ENCODE results near the gene CCNK.
A peak's percentile ranks its signal among the peaks of the same experiment; 100 is the strongest.

CCNK gene

DNA sequence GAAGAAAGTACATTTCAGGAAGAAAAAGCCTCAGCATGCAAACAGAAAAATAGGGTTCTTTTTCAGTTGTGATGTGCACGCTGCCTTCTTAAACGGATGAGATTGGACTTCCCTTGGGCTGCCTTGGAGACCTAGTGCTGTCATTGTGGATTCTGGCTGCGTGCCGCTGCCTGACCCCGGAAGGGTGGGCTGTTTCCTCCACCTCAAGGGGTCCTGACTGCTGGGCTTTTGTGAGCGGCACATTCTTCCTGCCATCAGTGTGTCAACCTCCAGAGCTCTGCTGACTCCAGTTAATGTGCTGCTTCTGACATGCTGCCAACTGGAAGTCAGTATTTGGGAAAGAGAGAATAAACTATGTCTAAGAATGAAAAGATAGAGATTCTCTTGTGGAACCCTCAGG lies 25.1 kb downstream of the CCNK start:
- Histone ChIP-seq H3K4me1 (ENCODE audit: low read depth, poor library complexity, severe bottlenecking) (peaks cover 7% of the 10 kb centered on the region), H3K9ac (no peak overlapping the region), H3K36me3 (ENCODE audit: insufficient read depth) (no peaks in the 10 kb centered on the region; the same call in 1 of the 2 replicates), H3K4me3 (IDR thresholded peaks at IDR 0.05; ENCODE audit: insufficient read depth, low read depth, low read length) (no peak overlapping the region), H3K27ac (no peak overlapping the region), H3K4me2 (no peak overlapping the region), H2AFZ (ENCODE audit: low read depth) (no peak overlapping the region), H4K20me1 (ENCODE audit: insufficient read depth) (no peaks in the 10 kb centered on the region), H3K27me3 (ENCODE audit: insufficient read depth, low read depth) (no peaks in the 10 kb centered on the region), H3K79me2 (ENCODE audit: insufficient read depth, low read depth) (no peaks in the 10 kb centered on the region)
- TF ChIP-seq, protein P1, sequence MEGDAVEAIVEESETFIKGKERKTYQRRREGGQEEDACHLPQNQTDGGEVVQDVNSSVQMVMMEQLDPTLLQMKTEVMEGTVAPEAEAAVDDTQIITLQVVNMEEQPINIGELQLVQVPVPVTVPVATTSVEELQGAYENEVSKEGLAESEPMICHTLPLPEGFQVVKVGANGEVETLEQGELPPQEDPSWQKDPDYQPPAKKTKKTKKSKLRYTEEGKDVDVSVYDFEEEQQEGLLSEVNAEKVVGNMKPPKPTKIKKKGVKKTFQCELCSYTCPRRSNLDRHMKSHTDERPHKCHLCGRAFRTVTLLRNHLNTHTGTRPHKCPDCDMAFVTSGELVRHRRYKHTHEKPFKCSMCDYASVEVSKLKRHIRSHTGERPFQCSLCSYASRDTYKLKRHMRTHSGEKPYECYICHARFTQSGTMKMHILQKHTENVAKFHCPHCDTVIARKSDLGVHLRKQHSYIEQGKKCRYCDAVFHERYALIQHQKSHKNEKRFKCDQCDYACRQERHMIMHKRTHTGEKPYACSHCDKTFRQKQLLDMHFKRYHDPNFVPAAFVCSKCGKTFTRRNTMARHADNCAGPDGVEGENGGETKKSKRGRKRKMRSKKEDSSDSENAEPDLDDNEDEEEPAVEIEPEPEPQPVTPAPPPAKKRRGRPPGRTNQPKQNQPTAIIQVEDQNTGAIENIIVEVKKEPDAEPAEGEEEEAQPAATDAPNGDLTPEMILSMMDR (conservative IDR thresholded peaks at IDR 0.05; ENCODE audit: low read depth, low read length), result no peak

DNA sequence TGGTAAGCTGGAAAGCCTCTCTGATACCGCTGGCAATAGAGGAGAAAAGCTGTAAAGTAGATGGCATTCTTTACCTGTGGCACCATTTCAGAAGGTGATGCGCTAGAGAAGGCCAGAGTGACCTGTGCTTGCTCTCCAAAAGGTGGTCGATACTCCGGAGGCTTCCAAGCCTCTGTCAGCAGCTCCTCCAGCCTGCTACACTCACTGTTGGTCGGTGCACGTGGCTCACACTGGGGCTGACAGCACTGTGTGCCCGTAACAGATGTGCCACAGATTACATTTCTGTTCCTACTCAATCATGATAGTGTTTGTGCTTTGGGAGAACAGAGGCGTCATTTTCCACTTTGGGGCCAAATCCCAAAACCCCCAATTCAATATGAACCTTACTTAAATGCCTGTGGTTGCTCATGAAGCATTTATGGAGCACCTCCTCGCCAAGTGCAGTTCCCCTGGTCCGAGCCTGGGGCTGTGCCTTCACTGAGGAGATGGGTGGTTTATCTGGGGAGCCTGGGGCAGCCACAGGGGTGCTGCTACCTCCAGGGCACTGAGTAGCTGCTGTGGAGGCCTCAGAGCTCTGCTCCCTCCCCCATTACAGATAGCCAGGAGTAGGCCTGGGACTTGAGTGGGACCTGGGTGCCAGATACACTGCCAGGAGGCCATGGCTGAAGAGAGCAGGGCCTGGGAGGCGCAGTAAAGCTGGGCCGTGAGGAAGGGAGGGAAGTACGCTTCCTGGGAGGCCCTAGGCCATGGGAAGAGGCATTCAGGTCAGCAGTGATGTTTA lies 26.8 kb downstream of the CCNK start:
- H3K27me3 ChIP-seq (ENCODE audit: insufficient read depth, low read depth), result no peaks in the 10 kb centered on the region
- H3K4me1 ChIP-seq (ENCODE audit: low read depth, poor library complexity, severe bottlenecking), result peaks cover 7% of the 10 kb centered on the region
- peak overlapping the region; percentile 18; the same call in 1 of the 2 replicates for H3K27ac ChIP-seq
- H3K4me2 ChIP-seq, result no peak overlapping the region
- H3K36me3 ChIP-seq (ENCODE audit: insufficient read depth), result no peaks in the 10 kb centered on the region; the same call in 1 of the 2 replicates
- H2AFZ ChIP-seq (ENCODE audit: low read depth), result no peak overlapping the region
- no peaks in the 10 kb centered on the region for H4K20me1 ChIP-seq (ENCODE audit: insufficient read depth)
- no peak overlapping the region for H3K4me3 ChIP-seq (IDR thresholded peaks at IDR 0.05; ENCODE audit: insufficient read depth, low read depth, low read length)
- TF ChIP-seq, protein P1 (conservative IDR thresholded peaks at IDR 0.05; ENCODE audit: low read depth, low read length), result no peak
- no peaks in the 10 kb centered on the region for H3K79me2 ChIP-seq (ENCODE audit: insufficient read depth, low read depth)
- H3K9ac ChIP-seq, result no peak overlapping the region

DNA sequence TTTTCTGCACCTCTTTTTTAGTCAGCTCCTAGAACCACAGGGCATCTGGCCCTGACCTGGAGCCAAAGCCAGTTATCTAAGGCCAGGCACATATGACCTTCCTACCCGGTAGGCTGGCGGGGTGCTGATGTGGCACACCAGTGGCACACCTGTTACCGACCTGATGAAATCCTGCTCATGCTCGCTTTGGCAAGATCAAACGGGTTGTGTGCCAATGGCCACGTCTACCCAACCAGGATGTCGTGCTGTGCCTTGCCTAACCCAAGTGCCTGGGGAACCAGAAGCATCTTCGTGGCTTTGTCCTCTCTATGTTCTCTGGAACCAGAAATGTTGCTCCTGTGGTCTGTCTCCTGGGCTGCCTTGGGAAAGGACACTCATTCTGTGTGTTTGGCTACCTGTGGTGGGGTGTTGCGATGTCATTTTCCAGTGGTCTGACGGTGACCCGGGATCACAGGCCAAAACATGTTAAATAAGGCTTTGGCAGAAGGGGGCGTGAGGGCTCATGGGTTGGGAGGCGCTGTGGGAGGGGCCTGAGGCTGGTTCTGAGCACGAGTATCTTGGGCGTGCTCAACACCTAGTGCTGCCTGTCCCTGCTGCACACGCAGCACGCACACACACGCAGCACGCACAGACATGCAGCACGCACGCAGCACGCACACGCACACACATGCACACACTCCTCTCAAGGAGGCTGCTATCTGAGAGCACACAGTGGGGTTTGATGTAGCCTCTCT lies 27.9 kb downstream of the CCNK start:
- Histone ChIP-seq H3K79me2 (ENCODE audit: insufficient read depth, low read depth) (no peaks in the 10 kb centered on the region), H3K36me3 (ENCODE audit: insufficient read depth) (no peaks in the 10 kb centered on the region; the same call in 1 of the 2 replicates), H2AFZ (ENCODE audit: low read depth) (no peak overlapping the region), H4K20me1 (ENCODE audit: insufficient read depth) (no peaks in the 10 kb centered on the region), H3K27me3 (ENCODE audit: insufficient read depth, low read depth) (no peaks in the 10 kb centered on the region), H3K9ac (no peak overlapping the region), H3K4me3 (IDR thresholded peaks at IDR 0.05; ENCODE audit: insufficient read depth, low read depth, low read length) (no peak overlapping the region), H3K27ac (no peak overlapping the region), H3K4me2 (no peak overlapping the region), H3K4me1 (ENCODE audit: low read depth, poor library complexity, severe bottlenecking) (peaks cover 7% of the 10 kb centered on the region)
- TF ChIP-seq, protein P1 (conservative IDR thresholded peaks at IDR 0.05; ENCODE audit: low read depth, low read length), result no peak

DNA sequence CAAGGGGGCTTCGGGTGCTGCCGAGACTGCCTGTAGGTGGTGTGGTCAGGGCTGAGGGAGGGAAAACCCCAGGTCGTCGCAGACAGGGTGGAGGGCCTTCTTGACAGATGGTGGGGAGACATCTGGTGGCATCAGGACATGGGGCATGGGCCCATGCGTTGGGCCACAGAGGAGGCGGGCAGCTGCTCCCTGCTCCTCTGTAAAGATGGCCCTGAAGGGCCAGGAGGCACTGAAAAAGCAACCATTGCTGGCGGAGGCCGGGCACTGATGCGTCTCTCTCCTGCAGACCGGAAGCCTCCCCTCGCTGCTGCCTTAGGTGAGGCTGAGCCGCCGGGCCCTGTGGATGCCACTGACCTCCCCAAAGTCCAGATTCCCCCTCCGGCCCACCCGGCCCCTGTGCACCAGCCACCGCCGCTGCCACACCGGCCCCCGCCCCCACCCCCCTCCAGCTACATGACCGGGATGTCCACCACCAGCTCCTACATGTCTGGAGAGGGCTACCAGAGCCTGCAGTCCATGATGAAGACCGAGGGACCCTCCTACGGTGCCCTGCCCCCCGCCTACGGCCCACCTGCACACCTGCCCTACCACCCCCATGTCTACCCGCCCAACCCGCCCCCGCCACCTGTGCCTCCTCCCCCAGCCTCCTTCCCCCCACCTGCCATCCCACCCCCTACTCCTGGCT lies 28.8 kb downstream of the CCNK start:
- no peaks in the 10 kb centered on the region; the same call in 1 of the 2 replicates for H3K36me3 ChIP-seq (ENCODE audit: insufficient read depth)
- H3K9ac ChIP-seq, result no peak overlapping the region
- H3K27me3 ChIP-seq (ENCODE audit: insufficient read depth, low read depth), result no peaks in the 10 kb centered on the region
- H4K20me1 ChIP-seq (ENCODE audit: insufficient read depth), result no peaks in the 10 kb centered on the region
- H3K4me3 ChIP-seq (IDR thresholded peaks at IDR 0.05; ENCODE audit: insufficient read depth, low read depth, low read length), result no peak overlapping the region
- H3K27ac ChIP-seq, result no peak overlapping the region
- H3K79me2 ChIP-seq (ENCODE audit: insufficient read depth, low read depth), result no peaks in the 10 kb centered on the region
- no peak overlapping the region for H2AFZ ChIP-seq (ENCODE audit: low read depth)
- TF ChIP-seq, protein P1 (conservative IDR thresholded peaks at IDR 0.05; ENCODE audit: low read depth, low read length), result no peak
- no peak overlapping the region for H3K4me2 ChIP-seq
- H3K4me1 ChIP-seq (ENCODE audit: low read depth, poor library complexity, severe bottlenecking), result peaks cover 7% of the 10 kb centered on the region
